Measurements from ENCODE around the gene MAGI2.
"Not testable (repeated sequence)": the region's sequence is repeated elsewhere in the genome, so short reads cannot be mapped to it uniquely, and the experiment has no call there.

MAGI2 gene

DNA sequence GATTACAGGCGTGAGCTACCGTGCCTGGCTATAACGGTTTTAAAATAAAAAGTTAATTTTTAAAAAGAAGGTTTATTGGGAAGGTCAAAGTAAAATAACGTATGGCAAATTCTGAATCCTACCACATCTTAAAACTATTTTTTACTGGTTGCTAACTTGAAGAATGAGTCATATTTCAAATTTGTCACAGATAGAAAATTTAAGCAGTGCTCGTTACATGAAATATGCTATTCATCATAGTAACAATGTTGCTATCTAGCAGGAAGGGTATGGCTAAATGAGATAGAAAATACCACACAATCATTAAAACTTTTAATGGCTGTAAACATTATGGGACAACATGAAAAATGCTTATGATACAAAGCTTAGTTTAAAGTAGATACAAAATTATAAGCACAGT lies 1154.4 kb downstream of the MAGI2 start:
- no peak for DNase-seq (ENCODE audit: low read depth, low spot score)

DNA sequence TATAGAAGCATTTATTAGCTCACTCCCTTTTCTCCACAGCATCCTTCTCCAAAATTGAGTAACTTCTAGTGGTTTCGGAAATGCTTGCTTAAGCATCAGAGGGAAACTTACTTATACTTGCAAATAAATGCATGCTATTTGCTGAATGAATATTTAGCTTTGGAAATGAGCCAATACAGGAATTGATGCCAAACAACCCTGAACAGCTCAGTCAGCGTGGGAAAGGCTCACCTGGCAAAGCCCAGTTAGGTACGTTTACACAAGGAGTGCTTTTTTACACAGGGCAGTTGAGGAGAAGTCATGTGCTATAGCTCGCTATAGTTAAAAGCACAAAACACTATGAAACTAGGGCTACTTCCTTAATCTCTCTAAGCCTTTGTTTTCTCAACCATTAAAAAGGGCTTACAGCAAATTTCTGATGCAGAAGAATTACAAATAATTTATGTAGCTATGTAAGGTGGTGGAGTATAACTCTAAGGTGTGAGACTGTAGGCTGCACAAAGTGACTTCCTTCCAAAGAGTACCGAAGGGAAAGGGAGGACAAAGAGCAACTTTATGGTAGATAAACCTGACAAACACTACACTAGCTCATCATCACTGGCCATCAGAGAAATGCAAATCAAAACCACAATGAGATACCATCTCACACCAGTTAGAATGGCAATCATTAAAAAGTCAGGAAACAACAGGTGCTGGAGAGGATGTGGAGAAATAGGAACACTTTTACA lies 1156.7 kb downstream of the MAGI2 start:
- DNase-seq (ENCODE audit: low read depth, low spot score), result no peak

GRCh38 chr7:78296046-78296597 lies 1157.3 kb downstream of the MAGI2 start:
- no peak for DNase-seq (ENCODE audit: low read depth, low spot score)

GRCh38 chr7:78289471-78289870 lies 1164.0 kb downstream of the MAGI2 start:
- DNase-seq (ENCODE audit: low read depth, low spot score), result not testable (repeated sequence)

DNA sequence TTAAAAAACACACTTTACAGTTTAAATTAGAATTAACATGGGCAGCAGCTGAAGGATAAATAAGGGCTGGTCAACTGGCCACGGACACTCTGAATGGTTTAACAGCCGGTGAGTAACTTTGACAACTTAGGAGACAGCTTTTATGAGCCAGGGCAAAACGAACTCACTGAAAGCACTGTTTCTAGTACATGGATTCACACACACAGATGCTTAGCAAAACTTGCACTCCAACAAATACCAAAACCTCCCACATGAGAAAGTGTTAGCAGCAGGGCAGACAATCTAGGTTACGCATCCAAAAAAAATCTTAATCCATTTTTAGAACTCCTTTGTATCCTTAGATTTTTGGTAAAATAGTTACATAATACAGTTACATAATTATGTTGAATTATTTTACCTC lies 1168.5 kb downstream of the MAGI2 start:
- no peak for DNase-seq (ENCODE audit: low read depth, low spot score)

DNA sequence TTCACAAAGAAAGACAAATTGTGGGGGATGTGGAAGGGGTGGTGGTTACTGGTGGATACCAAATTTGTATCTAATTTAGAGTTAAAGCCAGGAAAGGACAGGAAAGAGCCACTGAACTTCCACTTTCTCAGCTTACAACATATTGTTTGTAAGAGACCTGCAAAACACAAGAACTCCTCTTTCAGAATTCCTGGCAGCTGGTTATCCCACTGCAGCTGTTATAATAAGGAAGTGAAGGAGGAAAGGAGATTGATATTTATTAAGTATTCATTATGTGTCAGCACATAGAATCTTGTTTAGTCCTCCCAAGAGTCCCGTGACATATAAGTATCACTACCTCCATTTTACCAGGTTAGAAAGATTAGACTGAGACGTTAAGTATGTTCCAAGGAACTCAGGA lies 1173.2 kb downstream of the MAGI2 start:
- no peak for DNase-seq (ENCODE audit: low read depth, low spot score)

- no peak for DNase-seq (ENCODE audit: low read depth, low spot score)
Observed at GRCh38 chr7:78279457-78279856, 1174.0 kb downstream of the MAGI2 start.

GRCh38 chr7:78279032-78279431 lies 1174.4 kb downstream of the MAGI2 start:
- peak; percentile 15 for DNase-seq (ENCODE audit: low read depth, low spot score)

DNA sequence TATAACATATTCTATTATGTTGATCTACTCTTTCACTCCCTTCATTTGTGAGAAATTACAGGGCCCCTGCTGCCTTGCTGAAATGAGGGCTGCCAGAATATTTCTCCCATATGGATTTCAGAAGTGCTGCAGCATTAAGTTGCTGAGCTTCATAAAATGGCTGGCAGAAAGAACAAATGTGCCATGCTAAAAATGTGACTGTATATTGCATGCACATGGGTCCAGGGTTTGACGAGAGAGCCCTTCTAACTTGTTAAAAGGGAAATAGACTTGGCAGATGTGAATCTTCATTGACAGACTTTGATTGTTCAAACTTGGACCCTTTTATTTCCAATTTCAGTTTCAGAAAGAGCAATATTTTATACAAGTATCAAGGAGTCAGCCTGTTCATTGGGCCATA lies 1186.3 kb downstream of the MAGI2 start:
- DNase-seq (ENCODE audit: low read depth, low spot score), result no peak

DNA sequence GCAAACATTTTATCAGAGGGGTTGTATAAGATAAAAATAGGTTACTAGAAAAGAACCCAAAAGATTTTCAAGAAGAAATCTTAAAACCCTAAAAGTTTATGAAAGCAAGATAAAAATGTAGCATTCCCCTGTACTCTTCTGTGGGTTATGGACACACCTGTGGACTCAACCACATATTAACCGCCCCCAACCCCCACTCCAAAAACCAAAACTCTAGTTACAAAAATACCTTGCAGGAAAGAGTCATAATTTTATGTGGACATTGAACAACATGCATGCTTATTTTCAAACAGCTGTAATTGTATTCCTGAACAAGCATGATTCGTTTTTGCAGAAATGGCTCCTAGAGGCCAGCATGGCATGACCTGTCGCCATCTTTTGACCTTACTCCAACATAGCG lies 1188.0 kb downstream of the MAGI2 start:
- no peak for DNase-seq (ENCODE audit: low read depth, low spot score)

DNA sequence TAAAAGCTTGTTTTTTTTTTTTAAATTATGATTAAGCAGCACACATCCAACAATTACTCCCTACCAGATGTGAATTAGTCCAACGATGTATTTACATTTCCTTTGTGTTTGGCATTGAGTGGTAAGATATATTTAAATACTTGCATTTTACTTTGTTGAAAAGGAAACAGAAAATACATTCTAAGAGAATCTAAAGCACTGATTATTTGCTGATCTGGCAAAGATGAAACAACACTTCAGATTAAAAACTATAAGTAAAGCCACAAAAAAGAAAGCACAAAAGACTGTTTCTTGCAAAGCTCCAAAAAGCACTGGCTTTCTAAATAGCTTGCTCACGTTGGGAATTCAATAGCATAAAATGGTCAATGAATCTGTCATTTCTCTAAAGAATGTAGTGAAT lies 1188.4 kb downstream of the MAGI2 start:
- DNase-seq (ENCODE audit: low read depth, low spot score), result no peak

DNA sequence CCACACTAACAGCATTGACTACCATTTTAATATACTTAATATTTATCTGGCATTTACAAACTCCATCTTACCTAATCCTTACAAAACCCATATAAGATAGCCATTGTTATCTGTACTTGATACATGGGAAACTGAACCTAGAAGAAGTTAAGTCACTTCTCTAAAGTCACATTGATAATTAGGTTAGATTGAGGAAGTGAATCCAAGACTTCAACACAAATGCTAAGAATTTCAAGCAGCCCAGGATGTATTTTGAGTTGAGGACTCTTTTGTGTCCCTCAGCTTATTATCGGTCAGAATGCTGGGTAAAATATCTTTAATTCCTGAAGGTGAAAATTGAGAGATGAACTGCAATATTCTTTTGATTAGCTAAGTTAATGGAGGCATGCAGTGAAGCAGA lies 1189.4 kb downstream of the MAGI2 start:
- no peak for DNase-seq (ENCODE audit: low read depth, low spot score)

DNA sequence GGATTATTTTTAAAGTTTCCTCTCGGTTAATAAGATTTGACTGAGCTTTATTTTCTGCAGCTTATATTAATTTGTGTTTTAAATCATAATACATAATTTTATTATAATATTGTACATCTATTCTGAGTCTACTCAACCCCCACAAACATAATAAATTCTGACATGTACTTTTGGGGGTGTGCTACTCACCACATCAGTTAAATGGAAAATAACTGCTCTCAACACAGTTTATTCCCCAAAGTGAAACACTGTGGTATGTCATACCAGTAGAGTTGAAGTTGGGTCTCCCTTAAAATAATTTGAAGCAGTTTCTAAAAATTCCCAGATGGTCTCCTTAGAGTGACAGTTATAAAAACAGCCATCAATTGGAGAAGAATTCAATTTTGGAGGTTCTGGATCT lies 1191.7 kb downstream of the MAGI2 start:
- DNase-seq (ENCODE audit: low read depth, low spot score), result no peak

DNA sequence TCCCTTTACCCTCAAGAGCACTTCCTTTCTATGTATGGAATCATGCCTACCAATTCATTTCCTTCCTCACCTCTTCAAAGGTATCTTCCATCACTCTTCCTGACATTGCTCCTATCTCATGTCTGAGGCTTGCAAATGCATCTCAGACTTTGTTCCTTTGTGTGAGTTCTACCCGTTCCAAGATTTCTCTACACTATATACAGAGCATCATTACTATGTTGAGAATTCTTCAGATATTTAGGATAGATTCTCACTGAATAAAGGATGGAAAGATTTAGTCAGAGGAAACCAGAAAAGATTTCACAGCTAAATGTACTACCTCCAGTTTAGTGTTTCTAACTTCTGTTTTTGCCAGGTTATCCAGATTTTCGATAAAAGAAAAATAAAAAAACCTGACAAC lies 1192.2 kb downstream of the MAGI2 start:
- DNase-seq (ENCODE audit: low read depth, low spot score), result no peak

GRCh38 chr7:78260826-78261225 lies 1192.6 kb downstream of the MAGI2 start:
- DNase-seq (ENCODE audit: low read depth, low spot score), result no peak

DNA sequence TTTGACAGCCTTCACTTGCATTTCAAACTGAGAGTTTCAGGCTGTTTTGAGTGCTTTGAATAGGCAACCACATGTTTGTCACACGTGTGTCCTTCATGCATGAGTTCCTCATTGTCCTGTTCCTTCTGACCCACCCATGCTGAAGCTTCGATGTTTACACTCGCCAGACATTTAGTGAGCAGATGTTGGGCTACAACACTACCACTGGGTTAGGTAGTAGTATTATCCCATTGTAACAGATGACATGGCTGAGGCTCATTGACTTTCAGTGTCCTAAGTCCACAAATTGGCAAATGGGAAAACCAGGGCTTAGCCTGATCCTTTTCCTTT lies 1198.8 kb downstream of the MAGI2 start:
- no peak for DNase-seq (ENCODE audit: low read depth, low spot score)

- DNase-seq (ENCODE audit: low read depth, low spot score), result no peak
Observed at GRCh38 chr7:78253850-78254725, 1199.4 kb downstream of the MAGI2 start.

- DNase-seq (ENCODE audit: low read depth, low spot score), result no peak
Observed at GRCh38 chr7:78248867-78249266, 1204.6 kb downstream of the MAGI2 start.

DNA sequence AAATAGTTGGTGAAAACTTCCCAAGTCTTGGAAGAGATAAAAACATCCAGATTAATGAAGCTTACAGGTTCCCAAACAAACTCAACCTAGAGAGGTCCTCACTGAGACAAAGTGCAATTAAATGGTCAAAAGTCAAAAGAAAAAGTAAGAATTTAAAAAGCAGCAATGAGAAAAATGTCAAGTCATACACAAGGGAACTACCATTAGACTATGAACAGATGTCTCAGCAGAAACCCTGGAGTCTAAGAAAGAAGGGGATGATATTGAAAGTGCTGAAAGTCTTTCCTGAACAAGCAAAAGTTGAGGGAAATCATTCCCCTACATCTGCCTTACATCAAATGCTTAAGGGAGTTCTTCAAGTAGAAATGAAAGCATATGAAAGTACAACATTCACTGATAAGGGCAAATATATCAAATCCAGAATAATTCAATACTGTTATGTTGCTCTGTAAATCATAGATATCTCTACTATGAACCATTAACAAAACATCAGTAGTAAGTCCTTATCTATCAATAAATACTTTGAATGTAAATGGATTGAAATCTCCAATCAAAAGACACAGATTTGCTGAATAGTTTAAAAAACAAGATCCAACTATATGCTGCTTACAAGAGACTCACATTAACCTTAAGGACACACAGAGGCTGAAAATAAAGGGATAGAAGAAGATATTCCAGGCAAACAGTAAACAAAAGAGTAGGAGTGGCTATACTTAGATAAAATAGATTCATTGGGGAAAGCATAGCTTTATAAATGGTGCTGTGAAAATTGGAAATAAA lies 1205.4 kb downstream of the MAGI2 start:
- no peak for DNase-seq (ENCODE audit: low read depth, low spot score)

GRCh38 chr7:78240179-78240578 lies 1213.3 kb downstream of the MAGI2 start:
- not testable (repeated sequence) for DNase-seq (ENCODE audit: low read depth, low spot score)

DNA sequence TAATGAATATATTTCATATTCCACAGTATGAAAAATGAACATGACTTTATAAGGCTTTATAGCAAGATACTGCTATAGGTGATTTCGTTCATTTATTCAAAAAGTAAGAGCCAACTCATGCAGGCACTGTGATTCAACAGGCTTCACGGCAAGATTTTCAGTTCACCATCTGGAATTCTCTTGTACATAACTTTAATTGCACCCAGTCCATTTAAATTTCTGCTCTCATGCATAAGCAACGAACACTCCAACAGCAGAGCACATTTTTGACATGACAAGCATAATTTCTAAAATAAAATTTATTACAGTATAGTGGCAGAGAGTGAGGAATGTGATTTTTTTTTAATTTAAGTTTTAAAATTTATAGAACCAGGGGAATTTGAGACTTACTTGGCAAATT lies 1218.8 kb downstream of the MAGI2 start:
- no peak for DNase-seq (ENCODE audit: low read depth, low spot score)

DNA sequence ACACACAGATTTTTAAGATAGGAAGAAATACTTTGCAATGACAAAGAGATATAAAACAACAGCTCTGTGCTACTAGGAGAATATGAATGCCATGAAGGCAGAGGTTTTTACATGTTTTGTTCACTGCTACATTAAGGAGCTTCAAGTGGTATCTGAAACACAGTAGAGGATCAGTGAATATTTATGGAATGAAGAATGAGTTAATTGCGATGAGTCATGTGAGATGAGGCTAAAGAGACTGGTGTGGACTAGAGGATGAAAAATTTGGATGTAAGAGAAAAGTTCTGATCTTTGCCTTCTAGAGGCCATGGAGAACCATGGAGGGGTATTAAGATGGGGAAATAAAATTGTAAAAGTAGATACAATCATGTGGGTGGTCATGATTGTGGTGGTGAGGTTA lies 1220.7 kb downstream of the MAGI2 start:
- DNase-seq (ENCODE audit: low read depth, low spot score), result no peak
